Astrocyte of the cerebellum (primary cell): ENCODE results near the gene FBXL22.

Source experiments
- DNase-seq: peaks from one replicate; pipeline ENCODE4 v3.0.0-alpha.2; 2011; ENCODE audit warnings: low read depth
- H3K4me3 ChIP-seq: 2 replicates; pipeline ENCODE4 v1.5.1; 2011; ENCODE audit warnings: mild to moderate bottlenecking, low read depth, low read length, moderate library complexity
- CTCF ChIP-seq: IDR thresholded peaks from 2 replicates; pipeline ENCODE4 v1.5.1; 2012; ENCODE audit warnings: low read length, low read depth, moderate library complexity, mild to moderate bottlenecking; ENCODE audit errors: missing control alignments
- in situ Hi-C: cut with HindIII; loops from 2 replicates; pipeline ENCODE4 v1.10.0; 2017; ENCODE audit warnings: low sequenced_read_pairs

FBXL22 gene

GRCh38 chr15:63573533-63573932, 23.7 kb upstream of the FBXL22 start:
- in situ Hi-C loops: no loop called here
- no peak for TF ChIP-seq CTCF
- DNase-seq: no peak
- no peak overlapping the region for H3K4me3 ChIP-seq

GRCh38 chr15:63575312-63575711, 21.9 kb upstream of the FBXL22 start:
- no peak for TF ChIP-seq CTCF
- no peak for DNase-seq
- H3K4me3 ChIP-seq: no peak overlapping the region
- in situ Hi-C loops: no loop called here

GRCh38 chr15:63576441-63576840, 20.7 kb upstream of the FBXL22 start:
- H3K4me3 ChIP-seq: no peak overlapping the region
- no peak for TF ChIP-seq CTCF
- in situ Hi-C loops: no loop called here
- DNase-seq: no peak

- DNase-seq: no peak
- no peak for TF ChIP-seq CTCF
- H3K4me3 ChIP-seq: no peak overlapping the region
- in situ Hi-C loops: no loop called here
These were observed 15.0 kb upstream of the FBXL22 start for GRCh38 chr15:63582179-63582578.

- TF ChIP-seq CTCF: no peak
- in situ Hi-C loops: no loop called here
- DNase-seq: no peak
- H3K4me3 ChIP-seq: no peak overlapping the region
These were observed 14.3 kb upstream of the FBXL22 start for GRCh38 chr15:63582718-63583426.

GRCh38 chr15:63586790-63587189, 10.4 kb upstream of the FBXL22 start:
- no peak overlapping the region for H3K4me3 ChIP-seq
- TF ChIP-seq CTCF: no peak
- in situ Hi-C loops: no loop called here
- no peak for DNase-seq
